ENCODE results near the gene GRB7.

GRB7 gene

DNA sequence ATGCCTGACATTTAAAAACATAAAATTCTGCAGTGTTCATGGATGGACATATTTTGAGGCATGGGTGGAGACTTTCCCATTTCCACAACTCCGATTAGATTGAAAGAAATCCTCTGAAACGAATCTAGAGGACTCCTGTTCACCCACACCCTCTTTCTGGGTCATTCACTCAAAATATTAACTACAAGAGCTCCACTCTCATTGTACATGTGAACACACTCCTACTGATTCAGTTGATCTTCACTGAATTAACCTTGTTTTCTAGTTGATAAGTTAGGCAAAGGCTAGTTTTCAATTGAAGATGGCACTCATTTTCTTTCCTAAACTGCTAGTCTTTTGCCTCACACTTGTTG is 44.1 kb downstream of the GRB7 start:
- no peak for DNase-seq (ENCODE audit: extremely low read depth, low read depth)
- TF ChIP-seq, protein P1, sequence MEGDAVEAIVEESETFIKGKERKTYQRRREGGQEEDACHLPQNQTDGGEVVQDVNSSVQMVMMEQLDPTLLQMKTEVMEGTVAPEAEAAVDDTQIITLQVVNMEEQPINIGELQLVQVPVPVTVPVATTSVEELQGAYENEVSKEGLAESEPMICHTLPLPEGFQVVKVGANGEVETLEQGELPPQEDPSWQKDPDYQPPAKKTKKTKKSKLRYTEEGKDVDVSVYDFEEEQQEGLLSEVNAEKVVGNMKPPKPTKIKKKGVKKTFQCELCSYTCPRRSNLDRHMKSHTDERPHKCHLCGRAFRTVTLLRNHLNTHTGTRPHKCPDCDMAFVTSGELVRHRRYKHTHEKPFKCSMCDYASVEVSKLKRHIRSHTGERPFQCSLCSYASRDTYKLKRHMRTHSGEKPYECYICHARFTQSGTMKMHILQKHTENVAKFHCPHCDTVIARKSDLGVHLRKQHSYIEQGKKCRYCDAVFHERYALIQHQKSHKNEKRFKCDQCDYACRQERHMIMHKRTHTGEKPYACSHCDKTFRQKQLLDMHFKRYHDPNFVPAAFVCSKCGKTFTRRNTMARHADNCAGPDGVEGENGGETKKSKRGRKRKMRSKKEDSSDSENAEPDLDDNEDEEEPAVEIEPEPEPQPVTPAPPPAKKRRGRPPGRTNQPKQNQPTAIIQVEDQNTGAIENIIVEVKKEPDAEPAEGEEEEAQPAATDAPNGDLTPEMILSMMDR (IDR thresholded peaks at IDR 0.05; ENCODE audit: low read depth, low read length): no peak

DNA sequence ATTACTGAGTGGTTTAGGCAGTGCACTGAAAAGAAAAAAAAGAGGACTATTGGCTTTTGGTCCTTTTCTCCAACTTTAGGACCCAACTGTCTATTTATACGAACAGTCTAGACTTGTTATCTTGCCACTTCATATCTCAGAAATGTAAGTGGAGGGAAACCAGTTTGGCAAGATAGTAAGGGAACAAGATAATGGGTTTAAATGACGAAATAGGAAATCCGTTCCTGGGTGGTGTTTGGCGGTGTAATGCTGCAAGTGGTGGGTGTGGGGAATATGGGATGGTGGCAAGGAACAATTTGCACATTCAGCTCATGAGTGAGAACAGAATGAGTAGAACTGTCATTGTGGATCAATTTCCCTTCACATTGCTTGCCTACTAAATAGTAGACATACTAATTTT is 44.7 kb downstream of the GRB7 start:
- TF ChIP-seq, protein P1 (IDR thresholded peaks at IDR 0.05; ENCODE audit: low read depth, low read length): no peak
- no peak for DNase-seq (ENCODE audit: extremely low read depth, low read depth)

DNA sequence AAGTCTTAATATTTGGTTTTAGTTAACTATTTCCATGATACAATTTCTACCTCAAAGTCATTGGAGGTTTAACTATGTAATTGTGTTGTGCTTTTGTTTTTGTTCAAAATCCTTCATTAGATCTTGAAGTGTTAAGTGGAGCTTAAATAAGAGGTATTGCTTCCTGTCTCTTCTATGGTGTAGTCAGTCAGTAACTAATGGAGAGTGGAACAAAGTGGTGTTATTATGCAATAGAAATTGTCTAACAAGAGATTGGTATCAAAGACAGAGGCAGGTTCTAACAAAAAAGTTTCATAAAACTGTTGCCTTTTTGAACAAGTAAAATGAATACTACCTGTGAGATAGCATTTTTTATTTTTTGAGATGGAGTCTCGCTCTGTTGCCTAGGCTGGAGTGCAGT is 45.2 kb downstream of the GRB7 start:
- TF ChIP-seq, protein P1 (IDR thresholded peaks at IDR 0.05; ENCODE audit: low read depth, low read length): no peak
- DNase-seq (ENCODE audit: extremely low read depth, low read depth): no peak

DNA sequence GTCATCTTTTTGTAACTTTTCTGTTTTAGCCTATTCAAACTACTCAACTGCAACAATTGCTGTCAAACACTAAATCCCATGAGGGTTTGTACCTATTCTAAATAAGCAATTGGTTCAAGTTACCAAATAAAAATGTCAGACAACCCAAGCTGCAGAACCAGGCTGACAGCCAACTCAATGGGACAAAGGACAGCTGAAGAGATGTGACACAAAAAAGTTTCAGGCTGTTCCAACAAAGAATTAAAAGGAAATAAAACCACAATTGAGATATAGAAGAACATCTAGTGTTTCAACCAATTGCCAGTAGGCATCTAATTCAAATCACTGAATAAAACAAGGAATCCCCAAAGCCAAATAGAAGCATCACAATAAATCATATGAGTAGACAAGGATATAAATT is 49.3 kb downstream of the GRB7 start:
- TF ChIP-seq, protein P1 (IDR thresholded peaks at IDR 0.05; ENCODE audit: low read depth, low read length): no peak
- no peak for DNase-seq (ENCODE audit: extremely low read depth, low read depth)

DNA sequence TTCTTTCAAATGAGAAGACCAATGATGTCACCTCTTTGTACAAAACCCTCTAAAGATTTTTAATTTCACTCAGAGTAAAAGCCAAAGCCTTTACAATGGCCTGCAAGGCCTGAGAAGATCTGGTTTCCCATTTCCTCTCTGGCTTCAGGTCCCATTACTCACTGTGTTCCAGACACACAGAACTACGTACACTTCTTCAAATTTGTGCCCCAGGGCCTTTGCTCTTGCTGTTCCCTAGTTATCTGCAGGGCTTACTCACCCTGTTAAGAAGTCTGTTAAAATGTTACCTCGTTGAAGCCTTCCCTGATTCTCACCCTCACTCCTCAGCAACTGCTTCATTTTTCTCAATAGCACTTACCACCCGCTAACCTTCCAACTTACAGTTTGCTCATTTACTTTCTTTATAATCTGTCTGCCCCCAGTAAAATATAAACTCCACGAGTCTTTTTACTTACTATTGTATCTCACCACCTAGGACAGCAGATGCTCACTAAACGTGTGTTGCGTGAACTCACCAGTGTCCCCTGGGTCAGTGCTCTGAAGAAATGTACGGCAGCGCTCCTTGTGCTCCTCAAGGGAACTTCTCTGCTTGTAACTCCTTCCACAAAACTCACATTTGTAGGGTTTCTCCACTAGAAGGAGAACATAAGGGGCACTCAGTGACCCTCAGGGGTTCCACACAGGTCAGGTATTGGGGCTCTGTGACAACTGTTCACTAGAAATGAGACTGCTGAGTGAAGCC is 50.2 kb downstream of the GRB7 start:
- TF ChIP-seq, protein P1 (IDR thresholded peaks at IDR 0.05; ENCODE audit: low read depth, low read length): no peak

DNA sequence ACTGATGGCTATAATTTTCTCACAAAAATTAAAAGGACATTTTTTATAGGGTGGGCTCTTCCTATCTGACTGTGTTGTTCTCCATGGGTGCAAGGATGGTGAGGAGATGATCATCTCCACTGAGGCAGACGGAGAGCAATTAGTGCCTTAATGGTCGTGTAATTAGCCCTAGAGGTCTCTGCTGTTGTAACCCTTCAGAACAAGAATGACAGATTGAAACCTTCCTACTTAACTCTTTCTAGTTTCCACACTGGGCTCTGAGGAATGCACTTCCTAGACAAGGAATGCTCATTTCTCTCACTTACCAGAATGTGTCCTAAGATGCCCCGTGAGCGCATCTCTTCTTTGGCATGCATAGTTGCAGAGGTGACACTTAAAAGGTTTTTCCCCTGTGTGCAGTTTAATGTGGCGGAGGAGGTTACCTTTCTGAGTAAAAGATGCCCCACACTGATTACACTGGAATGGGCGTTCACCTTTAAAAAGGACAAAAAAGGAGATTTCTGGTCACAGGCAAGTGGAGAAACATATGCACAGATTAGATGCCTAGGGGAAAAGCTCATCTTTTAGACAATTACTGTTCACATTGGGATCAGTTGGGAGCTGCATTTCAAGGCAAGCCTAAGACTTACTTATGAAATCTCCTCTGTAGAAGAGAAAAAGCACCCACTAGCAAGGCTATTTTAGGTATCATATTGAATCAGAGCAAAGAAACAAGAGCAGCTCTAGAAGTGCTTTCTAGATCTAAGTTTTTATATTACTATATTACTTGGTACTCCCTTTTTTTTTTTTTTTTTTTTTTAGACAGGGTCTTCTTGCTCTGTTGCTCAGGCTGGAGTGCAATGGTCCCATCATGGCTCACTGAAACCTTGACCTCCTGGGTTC is 53.6 kb downstream of the GRB7 start:
- TF ChIP-seq, protein P1 (IDR thresholded peaks at IDR 0.05; ENCODE audit: low read depth, low read length): no peak
- no peak for DNase-seq (ENCODE audit: extremely low read depth, low read depth)

More for the DNA sequence above, 50.2 kb downstream of the GRB7 start:
- DNase-seq (ENCODE audit: extremely low read depth, low read depth): no peak

Data from AG09319 (cell line).